RWPE2 (cell line): ENCODE data around the gene RNF31.

Experiments used
- ATAC-seq: fragments of 200-7000 bp; cut with Tn5 transposase; 3 replicates; pipeline ENCODE4 v1.9.1; 2021; ENCODE audit warnings: low read depth
- DNase-seq: peaks from one replicate; pipeline ENCODE4 v3.0.0-alpha.2; 2020; ENCODE audit warnings: low spot score
- H3K27ac ChIP-seq: fragments of 450-650 bp; 2 replicates; pipeline ENCODE4 v1.5.1; 2017; ENCODE audit warnings: mild to moderate bottlenecking; ENCODE audit not compliant: poor library complexity, severe bottlenecking
- H3K27me3 ChIP-seq: fragments of 250-450 bp; sonication (Bioruptor Pico); 2 replicates; pipeline ENCODE4 v1.5.1; 2021; ENCODE audit warnings: mild to moderate bottlenecking, moderate library complexity; ENCODE audit not compliant: insufficient read depth, poor library complexity, severe bottlenecking
- H3K36me3 ChIP-seq: fragments of 250-450 bp; sonication (Bioruptor Pico); 2 replicates; pipeline ENCODE4 v1.5.1; 2020; ENCODE audit warnings: low read depth, mild to moderate bottlenecking, moderate library complexity
- H3K4me1 ChIP-seq: fragments of 250-450 bp; sonication (Bioruptor Pico); 2 replicates; pipeline ENCODE4 v1.5.1; 2021; ENCODE audit warnings: mild to moderate bottlenecking, moderate library complexity; ENCODE audit not compliant: insufficient read depth, poor library complexity, severe bottlenecking
- H3K4me3 ChIP-seq: fragments of 250-450 bp; sonication (Bioruptor Pico); 2 replicates; pipeline ENCODE4 v1.5.1; 2021; ENCODE audit warnings: mild to moderate bottlenecking, moderate library complexity; ENCODE audit not compliant: severe bottlenecking
- H3K9me3 ChIP-seq: fragments of 250-450 bp; sonication (Bioruptor Pico); 2 replicates; pipeline ENCODE4 v1.5.1; 2021; ENCODE audit warnings: mild to moderate bottlenecking, moderate library complexity; ENCODE audit not compliant: severe bottlenecking
- TF ChIP-seq, protein P1 (sequence below): fragments of 450-650 bp; IDR thresholded peaks from one replicate; pipeline ENCODE4 v1.5.1; 2017; ENCODE audit warnings: mild to moderate bottlenecking, moderate library complexity; ENCODE audit not compliant: poor library complexity, severe bottlenecking

The RNF31 gene

DNA sequence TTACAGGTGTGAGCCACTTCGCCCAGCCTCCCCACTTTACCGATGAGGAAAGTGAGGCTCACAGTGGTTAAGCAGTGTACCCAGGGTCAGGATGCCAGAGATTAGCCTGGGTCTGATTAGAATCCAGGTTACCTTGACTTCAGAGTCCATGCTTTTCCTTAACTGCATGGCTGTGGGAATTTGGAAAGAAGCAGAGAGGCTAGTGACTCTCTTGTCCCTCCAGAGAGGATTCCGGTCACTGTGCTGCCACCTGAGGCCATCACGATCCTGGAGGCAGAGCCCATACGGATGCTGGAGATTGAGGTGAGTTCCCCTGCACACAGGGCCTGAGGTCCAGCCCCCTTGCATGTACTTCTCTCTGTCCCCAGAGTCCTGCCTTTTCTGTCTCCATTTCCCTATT is 29.3 kb downstream of the RNF31 start:
- Histone ChIP-seq H3K4me3 (no peak overlapping the region), H3K4me1 (no peaks in the 10 kb centered on the region), H3K9me3 (no peaks in the 10 kb centered on the region), H3K27ac (no peak overlapping the region), H3K27me3 (no peaks in the 10 kb centered on the region), H3K36me3 (peaks cover 26% of the 10 kb centered on the region)
- no peak for ATAC-seq
- TF ChIP-seq, protein P1, sequence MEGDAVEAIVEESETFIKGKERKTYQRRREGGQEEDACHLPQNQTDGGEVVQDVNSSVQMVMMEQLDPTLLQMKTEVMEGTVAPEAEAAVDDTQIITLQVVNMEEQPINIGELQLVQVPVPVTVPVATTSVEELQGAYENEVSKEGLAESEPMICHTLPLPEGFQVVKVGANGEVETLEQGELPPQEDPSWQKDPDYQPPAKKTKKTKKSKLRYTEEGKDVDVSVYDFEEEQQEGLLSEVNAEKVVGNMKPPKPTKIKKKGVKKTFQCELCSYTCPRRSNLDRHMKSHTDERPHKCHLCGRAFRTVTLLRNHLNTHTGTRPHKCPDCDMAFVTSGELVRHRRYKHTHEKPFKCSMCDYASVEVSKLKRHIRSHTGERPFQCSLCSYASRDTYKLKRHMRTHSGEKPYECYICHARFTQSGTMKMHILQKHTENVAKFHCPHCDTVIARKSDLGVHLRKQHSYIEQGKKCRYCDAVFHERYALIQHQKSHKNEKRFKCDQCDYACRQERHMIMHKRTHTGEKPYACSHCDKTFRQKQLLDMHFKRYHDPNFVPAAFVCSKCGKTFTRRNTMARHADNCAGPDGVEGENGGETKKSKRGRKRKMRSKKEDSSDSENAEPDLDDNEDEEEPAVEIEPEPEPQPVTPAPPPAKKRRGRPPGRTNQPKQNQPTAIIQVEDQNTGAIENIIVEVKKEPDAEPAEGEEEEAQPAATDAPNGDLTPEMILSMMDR = no peak
- no peak for DNase-seq

DNA sequence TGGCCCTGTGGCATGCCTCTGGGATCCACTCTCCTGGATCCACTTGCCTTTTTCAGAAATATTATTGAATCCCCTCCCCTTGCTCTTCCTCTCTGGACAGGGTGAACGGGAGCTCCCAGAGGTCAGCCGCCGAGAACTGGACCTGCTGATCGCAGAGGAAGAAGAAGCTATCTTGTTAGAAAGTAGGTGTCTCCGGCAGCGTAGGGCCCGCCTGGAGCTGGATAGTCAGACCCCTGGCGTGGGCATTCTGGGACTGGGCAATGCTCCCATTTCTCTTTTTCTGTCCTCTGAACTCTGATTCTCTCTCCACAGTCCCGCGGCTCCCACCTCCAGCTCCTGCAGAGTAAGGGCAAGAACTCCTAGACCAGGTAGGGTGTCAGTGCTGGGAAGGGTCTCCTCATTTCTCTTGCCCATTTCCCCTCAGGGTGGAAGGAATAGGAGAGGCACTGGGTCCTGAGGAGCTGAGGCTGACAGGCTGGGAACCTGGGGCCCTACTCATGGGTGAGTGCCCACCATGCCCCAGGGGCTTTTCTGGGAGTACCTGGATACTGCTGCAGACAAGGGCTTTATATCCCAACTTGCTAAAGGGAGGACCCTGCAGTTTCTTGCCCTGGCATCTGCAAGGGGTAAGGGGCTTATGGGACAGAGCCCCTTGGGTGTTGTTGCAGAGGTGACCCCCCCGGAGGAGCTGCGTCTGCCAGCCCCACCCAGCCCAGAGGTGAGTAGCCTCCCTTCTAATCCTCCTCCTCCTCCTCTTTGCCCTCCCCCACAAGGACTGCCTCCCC is 29.9 kb downstream of the RNF31 start:
- Histone ChIP-seq H3K9me3 (no peaks in the 10 kb centered on the region), H3K36me3 (peaks cover 29% of the 10 kb centered on the region), H3K27me3 (no peaks in the 10 kb centered on the region), H3K4me1 (no peaks in the 10 kb centered on the region), H3K4me3 (no peak overlapping the region), H3K27ac (no peak overlapping the region)
- TF ChIP-seq, protein P1 = no peak
- ATAC-seq (no peak), DNase-seq (no peak)

DNA sequence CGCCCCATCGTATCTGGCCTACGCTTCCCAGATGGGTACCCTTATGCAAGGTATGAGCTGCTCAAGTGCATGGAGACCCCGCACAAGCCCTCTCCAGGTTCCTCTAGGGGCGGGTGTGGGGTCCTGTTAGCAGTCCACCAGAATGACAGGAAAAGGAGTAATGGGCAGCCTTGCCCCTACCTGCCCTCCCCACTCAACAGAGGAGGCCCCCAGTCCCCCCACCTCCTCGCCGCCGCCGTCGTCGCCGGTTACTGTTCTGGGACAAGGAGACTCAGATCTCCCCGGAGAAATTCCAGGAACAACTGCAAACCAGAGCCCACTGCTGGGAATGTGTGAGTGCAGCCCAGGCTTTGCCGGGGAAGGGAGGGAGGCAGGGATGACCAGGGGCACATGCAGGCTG is 30.6 kb downstream of the RNF31 start:
- Histone ChIP-seq H3K27ac (no peak overlapping the region), H3K27me3 (no peaks in the 10 kb centered on the region), H3K4me3 (no peak overlapping the region), H3K36me3 (peaks cover 34% of the 10 kb centered on the region), H3K4me1 (no peaks in the 10 kb centered on the region), H3K9me3 (no peaks in the 10 kb centered on the region)
- no peak for ATAC-seq
- TF ChIP-seq, protein P1 = no peak
- DNase-seq = peak; percentile 59

DNA sequence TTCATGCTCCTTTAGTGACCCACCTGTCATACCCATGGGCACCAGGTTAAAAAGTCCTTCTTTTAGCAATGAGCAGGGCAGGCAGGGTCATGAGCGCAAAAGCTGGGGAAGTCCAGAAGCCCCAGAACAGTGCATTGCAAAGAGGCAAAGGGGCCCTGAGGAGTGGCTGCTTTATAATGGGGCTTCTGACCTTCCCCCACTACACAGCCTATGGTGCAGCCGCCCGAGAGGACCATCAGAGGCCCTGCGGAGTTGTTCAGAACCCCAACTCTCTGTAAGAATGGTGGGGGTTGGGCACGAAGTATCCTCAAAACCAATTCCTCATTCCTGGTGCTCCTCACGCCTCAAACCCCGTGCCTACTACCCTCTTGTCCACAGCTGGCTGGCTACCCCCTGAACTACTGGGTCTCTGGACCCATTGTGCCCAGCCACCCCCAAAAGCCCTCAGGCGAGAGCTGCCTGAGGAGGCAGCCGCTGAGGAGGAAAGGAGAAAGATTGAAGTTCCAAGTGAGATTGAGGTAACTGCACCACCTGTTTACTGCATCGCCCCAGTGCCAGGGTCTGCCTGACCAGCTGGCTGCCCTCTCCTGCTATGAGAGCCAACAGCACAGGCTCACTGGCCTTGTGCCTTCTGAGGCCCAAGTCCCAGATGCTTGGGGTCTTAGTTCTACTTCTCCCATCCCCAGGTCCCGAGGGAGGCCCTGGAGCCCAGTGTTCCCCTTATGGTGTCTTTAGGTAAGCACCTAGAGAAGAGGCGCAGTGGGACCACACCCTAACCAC is 31.3 kb downstream of the RNF31 start:
- DNase-seq (peak; percentile 59), ATAC-seq (no peak)
- Histone ChIP-seq H3K27ac (no peak overlapping the region), H3K27me3 (no peaks in the 10 kb centered on the region), H3K4me3 (no peak overlapping the region), H3K4me1 (no peaks in the 10 kb centered on the region), H3K9me3 (no peaks in the 10 kb centered on the region), H3K36me3 (peaks cover 41% of the 10 kb centered on the region)
- TF ChIP-seq, protein P1 = no peak
